NCI-H510A treated with DMSO at 0.1 percent for 48 hours (cell line): Measurements from ENCODE around the gene ROBO1.
"Not testable (repeated sequence)": the region's sequence is repeated elsewhere in the genome, so short reads cannot be mapped to it uniquely, and the experiment has no call there.

Experiments
- DNase-seq: peaks from one replicate; lab custom pipeline; 2025; lab: John Stamatoyannopoulos, UW

The ROBO1 gene

GRCh38 chr3:78798266-78798832 is 969.4 kb downstream of the ROBO1 start:
- DNase-seq: no peak

- DNase-seq: no peak
Measured at GRCh38 chr3:78794431-78794830, 973.4 kb downstream of the ROBO1 start.

- no peak for DNase-seq
Measured at GRCh38 chr3:78792733-78793132, 975.1 kb downstream of the ROBO1 start.

GRCh38 chr3:78792212-78792611 is 975.6 kb downstream of the ROBO1 start:
- DNase-seq: no peak

GRCh38 chr3:78791753-78792152 is 976.0 kb downstream of the ROBO1 start:
- no peak for DNase-seq

DNA sequence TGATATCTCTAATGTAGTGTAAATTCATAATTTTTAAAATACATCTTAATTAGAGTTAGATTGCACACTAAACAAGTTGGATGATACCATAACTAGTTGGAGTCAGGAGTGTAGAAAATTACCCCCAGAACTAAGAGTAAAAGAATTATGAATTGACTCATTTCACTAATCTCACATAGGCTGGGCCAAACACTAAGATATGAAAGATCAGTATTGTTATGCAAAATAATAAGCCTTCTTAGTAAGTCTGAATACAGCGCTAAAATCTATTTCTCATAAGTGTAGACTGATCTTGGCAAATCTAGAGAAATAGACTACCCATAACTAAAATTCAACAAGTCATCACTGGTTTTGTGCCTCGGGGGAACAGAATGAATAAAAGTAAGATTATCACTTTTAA is 979.0 kb downstream of the ROBO1 start:
- DNase-seq: no peak

DNA sequence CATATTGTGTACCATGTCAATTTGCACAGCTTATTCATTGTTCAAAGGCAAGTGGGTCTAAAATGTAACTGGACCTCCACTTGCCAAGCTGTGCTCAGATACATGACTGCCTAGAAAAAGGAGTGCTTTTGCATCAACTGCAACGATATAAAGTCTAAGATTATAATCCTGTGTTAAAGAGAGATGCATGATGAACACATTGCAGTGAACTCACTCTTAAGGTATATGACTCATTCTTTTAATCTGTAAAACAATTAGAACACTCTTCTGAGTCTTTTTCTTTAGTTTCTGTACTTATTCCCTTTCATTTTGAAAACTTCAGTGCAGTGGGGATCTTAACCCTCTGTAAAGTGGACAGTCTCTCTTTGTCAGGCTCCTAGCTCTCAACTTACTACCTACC is 982.8 kb downstream of the ROBO1 start:
- DNase-seq: no peak

DNA sequence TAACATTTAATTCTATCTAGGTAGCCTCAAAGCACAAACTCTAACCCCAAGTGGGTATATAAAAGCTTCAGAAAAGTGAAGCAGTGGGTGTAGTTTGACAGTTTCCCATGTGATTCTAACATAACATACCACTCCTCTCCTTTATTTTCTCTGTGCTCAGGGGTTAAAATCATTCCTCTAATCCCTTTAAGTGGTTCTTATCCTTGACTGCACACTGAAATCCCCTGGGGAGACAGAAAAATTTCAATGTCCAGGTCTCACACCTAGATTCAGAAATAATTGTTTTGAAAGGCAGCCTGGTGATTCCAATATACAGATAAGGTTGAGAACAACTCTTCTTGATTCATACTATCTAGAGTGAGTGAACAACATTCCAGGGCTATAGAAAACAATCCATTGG is 986.4 kb downstream of the ROBO1 start:
- no peak for DNase-seq

DNA sequence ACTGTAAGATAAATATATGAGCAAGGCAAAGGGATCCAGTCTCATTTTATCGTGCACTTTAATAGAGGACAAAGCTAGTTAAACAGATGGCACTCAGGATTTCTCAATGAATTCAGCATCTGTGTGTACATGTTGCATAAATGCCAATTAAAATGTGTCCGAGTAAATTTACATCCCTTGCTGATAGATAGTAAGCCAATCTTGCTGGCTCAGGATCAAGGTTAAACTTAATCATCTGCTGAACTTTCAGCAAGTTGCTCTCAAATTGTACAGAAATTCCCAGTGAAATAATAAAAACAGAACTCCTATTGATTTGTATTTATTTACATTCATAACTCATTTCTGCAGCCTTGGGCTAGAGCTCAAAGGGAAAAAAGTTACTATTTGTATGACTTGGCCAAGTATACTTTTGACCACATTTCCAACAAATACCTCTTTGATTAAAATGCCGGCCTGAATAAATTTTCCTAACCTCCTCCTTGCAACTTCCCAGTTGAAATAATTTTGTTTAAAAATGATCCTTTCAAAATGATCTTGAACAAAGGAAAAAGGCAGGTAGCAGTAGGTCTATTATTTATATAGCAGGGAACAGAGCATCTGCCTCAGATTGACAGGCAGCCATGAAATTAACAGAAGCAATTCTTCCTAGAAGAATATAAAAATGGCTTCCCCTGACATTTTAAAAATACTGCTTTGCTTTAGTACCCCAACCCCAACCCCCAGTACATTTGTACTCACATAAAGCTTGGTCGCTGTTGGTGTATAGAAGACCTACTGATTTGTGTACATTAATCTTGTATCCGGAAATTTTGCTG is 1001.9 kb downstream of the ROBO1 start:
- peak; percentile 13 for DNase-seq

DNA sequence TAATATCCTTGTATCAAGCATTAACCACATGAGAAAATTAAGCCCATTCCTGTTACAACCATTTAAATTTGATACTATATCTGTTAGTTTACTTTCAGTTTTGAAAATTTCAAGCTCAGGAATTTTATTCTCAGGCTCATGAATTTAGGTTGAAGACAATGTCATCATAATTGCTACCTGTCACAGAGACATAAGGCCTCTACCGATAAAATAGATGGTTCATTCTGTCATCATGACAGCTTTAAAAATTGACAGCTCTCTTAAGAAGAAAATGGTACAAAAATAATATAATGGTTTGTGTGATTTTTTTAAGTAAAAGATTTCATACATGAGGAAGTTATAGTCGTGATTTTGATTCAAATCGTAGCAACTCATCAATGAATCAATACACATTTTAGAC is 1003.2 kb downstream of the ROBO1 start:
- DNase-seq: no peak

GRCh38 chr3:78762121-78762520 is 1005.7 kb downstream of the ROBO1 start:
- no peak for DNase-seq

DNA sequence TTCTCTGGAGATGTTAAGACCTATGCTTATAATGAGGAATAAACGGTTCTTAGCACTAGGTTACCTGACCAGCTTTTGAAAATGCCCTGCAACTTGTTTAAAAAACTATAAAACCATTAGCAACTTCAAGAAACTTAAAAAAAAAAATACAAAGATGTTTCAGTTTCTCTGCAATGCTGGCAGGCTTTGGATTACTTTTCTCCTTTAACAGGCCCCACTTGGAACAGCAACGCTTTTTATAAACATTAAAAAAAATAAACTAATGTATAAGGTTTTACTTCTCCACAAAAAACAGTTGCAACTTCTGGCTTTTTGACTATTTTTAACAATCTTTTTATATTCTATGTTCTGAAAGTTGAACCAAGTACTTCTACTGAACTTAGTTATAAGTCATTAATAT is 1006.7 kb downstream of the ROBO1 start:
- DNase-seq: no peak

DNA sequence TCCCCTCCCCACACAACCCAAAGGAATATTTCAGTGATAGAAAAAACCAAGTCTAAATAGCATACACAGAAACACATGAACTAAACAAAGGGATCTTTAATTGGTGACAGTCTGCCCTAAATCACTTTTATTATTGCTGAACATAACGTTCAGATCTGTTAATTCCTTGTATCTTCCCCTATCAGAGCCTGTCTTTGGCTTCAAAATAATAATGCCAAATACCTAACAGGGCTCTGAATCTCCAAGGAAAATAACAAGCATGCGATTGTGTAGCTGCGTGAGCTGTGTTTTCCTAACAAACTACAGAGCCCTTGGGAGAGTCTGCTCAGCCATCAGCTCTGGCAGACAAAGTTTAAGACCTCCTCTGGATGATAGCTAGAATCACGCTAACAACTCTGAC is 1010.1 kb downstream of the ROBO1 start:
- no peak for DNase-seq

DNA sequence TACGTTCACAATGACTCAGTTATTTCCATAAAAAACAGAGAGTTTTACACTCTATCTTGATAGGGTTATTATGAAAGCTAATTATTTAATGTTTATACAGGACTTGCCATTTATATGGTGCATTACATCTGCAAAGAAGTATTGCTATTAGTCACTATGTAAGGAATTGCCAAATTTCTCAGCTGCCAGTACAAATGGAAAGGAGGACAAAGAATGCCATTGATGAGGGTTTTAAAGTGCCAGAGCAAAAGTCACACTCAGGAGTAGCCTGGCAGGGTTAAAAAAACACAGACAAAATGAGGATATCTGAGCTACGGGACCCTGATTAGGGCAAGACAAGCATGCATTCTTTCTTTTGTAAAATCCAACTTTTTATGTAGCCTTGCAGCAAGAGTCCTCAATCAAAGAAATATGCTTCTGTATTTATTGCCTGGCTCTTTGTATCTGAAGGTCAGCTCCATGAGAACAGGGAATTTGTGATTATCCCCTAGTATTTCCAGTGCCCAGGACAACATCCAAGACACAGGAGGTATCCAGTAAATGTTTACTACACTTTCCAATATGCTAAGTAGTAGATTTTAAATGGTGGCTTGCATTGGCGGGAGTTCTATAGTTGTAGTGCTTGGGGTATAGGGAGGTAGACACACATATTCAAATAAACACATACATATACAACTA is 1013.6 kb downstream of the ROBO1 start:
- DNase-seq: no peak

DNA sequence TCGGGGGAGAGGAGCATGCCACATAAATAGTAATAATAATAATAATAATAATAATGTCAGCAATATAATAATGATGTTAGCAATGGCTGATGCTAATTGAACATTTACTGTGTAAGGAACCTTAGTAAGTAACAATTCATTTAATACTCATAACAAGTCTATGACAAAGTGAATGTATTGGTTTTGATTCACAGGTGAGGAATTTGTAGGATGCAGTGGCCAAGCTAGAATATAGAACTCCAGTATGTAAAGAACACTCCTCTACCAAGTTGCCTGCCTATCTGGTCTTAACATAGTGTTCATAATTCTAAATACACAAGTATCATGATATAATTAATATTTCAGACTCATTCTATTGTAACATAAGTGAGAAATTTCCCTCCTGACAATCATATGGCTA is 1016.5 kb downstream of the ROBO1 start:
- DNase-seq: no peak

DNA sequence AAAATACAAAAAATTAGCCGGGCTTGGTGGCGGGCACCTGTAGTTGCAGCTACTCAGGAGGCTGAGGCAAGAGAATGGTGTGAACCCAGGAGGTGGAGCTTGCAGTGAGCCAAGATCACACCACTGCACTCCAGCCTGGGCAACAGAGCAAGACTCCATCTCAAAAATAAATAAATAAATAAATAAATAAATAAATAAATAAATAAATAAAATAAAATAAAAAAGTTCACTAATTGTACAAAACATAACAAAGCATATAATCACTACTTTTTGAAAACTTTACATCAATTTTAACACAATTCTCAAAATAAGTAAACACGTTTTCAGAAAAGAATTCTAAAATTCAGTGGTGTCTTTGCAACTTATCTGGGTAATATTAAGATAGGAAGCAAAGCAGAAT is 1017.5 kb downstream of the ROBO1 start:
- DNase-seq: not testable (repeated sequence)

DNA sequence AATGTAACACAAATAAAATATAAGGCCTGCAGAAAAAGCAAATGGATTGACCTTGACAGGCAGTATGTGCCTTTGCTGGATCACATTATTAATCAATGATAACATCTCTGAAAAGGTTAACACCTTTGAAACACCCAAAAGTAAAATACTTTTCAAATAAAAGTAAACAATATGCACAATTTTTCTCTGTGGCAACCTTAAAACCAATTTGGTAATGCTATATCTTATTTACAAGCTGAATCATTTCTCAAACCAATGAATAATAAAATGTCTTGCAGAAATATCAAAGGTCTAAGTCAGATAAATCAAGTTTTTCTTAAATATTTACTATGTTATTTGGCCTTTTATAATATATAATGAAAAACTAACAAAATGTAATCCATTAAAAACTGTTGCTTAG is 1018.7 kb downstream of the ROBO1 start:
- no peak for DNase-seq

- DNase-seq: no peak
Measured at GRCh38 chr3:78745847-78746246, 1022.0 kb downstream of the ROBO1 start.

- DNase-seq: no peak
Measured at GRCh38 chr3:78742491-78742890, 1025.3 kb downstream of the ROBO1 start.

DNA sequence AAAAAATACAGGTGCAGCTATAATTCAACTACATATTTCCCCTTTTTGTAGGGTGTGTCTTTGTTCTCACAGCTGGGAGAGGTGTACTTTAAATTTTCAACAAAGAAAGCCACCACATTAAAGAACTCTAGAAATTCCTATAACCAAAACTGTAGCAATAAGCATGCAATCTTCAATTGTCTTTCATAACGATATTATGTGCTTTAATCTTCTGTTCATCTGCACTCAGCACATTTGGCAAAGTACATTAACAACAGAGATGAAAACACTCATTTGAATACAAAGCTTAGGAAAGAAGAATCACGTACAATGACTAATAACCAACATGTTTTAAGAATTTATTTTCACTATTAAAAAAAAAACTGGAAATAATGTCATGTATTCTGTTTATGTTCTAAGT is 1025.8 kb downstream of the ROBO1 start:
- no peak for DNase-seq

DNA sequence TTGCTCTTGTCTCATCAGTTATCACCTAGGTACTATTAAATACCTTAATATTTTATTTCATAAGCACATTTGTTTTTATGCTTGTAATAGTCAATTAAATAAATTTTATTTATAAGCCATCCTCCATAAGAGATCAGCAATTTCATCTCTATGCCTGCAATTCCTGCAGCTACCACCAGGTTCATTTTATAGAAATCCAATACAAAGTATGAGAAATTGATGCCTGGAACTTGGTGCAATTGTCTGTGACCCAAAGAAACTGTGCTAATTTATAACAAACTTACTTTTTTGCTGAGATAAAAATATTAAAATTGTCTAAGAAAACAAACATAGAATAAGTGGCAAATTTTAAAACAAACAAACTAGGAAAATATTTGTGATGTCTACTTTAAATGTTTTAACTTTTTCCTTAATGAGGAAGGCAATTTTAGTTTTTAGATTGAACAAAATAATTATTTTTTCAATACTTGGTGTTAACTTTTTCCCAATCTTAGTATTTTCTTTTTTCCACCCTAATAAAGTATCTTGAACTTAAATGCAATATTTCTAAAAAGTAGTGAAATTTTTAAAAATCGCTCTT is 1026.6 kb downstream of the ROBO1 start:
- no peak for DNase-seq

DNA sequence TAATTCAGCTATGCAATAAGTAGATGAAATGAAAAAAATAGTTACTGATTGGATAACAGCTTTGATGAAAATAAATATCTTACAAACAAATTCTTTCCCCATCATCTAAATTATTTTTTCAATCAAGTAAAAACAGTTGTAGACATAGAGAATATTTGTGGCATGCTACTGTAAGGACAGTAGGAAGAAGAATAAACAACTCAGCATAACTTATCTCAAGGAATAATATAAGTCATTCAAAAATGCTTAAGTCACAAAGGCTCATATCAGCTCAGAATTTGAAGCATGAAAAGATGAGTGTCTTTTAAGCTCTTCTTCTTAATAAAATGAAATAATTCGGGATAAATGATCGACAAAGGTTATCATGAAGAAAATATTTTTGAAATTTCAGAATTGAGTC is 1029.0 kb downstream of the ROBO1 start:
- no peak for DNase-seq

DNA sequence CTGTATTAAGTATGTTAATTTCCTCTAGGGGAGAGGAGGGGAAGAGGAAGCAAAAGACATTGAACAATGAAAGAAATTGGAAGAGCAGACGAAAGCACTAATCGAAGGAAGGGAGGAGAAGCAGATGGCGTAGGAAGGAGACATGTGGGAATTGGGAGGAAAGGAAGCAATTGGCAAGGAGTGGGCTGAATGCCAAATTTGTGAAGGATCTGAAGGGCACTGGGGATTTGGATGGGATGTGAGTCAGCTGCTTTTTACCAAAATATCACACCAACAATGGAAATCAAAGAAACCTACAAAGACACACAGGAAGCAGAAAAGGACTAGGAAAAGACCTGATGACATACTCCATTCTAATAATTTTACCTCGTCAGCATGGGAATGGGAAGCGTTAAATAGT is 1029.8 kb downstream of the ROBO1 start:
- no peak for DNase-seq
